Mammary epithelial cell (primary cell): Measurements from ENCODE around the gene SIMC1.
"Not testable (repeated sequence)": the region's sequence is repeated elsewhere in the genome, so short reads cannot be mapped to it uniquely, and the experiment has no call there.

Experiments
- EZH2 ChIP-seq: IDR thresholded peaks from 2 replicates; pipeline ENCODE4 v1.6.1; 2012; ENCODE audit warnings: low read length, inconsistent platforms, borderline replicate concordance
- TF ChIP-seq, protein P1 (sequence below), 2 donors: IDR thresholded peaks in 1 of 2; conservative IDR thresholded peaks in 1 of 2; 2 replicates each; pipeline ENCODE4 v1.5.1; 2011 to 2012; ENCODE audit warnings: inconsistent platforms in 2 of 2, low read length in 2 of 2, mild to moderate bottlenecking in 2 of 2, control low read depth in 1 of 2, low read depth in 1 of 2; ENCODE audit not compliant: insufficient read depth in 1 of 2; ENCODE audit errors: extremely low read depth in 1 of 2

DNA sequence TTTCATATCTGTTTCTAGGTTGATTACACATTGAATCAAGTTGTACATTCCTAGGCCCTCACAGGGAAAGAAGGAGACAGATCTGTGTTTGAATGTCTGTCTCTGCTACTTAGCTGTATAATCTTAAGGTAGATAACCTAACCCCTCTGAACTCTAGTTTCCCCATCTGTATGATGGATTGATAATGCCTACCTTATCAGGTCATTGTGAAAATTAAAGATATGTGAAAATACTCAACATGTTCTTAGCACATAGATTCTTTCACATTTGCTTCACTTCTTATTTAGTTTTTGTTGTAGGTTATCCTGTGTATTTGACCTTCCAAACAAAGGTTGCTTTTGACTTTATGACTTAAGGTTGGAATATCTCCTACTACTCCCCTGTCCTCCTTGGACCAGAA is 50.8 kb downstream of the SIMC1 start:
- TF ChIP-seq, protein P1, sequence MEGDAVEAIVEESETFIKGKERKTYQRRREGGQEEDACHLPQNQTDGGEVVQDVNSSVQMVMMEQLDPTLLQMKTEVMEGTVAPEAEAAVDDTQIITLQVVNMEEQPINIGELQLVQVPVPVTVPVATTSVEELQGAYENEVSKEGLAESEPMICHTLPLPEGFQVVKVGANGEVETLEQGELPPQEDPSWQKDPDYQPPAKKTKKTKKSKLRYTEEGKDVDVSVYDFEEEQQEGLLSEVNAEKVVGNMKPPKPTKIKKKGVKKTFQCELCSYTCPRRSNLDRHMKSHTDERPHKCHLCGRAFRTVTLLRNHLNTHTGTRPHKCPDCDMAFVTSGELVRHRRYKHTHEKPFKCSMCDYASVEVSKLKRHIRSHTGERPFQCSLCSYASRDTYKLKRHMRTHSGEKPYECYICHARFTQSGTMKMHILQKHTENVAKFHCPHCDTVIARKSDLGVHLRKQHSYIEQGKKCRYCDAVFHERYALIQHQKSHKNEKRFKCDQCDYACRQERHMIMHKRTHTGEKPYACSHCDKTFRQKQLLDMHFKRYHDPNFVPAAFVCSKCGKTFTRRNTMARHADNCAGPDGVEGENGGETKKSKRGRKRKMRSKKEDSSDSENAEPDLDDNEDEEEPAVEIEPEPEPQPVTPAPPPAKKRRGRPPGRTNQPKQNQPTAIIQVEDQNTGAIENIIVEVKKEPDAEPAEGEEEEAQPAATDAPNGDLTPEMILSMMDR (conservative IDR thresholded peaks at IDR 0.05 in 1 of 2, IDR thresholded peaks at IDR 0.05 in 1 of 2; ENCODE audit: extremely low read depth in 1 of 2, insufficient read depth in 1 of 2, low read depth in 1 of 2, low read length in 2 of 2): not testable (repeated sequence)
- not testable (repeated sequence) for TF ChIP-seq EZH2
